HG03039 (cell line): ENCODE data around the gene EFNA4.

Source experiments
- ATAC-seq: cut with Tn5 transposase; IDR thresholded peaks from one replicate; pipeline ENCODE4 v1.9.1; 2021; ENCODE audit warnings: mild to moderate bottlenecking, moderate library complexity; ENCODE audit not compliant: unreplicated experiment

EFNA4 gene

GRCh38 chr1:155063550-155064110 lies at the start of gene EFNA4:
Gene EFNA4 (plus strand): TSS chr1:155063740. CDS start chr1:155063824, 84 bp downstream.
- ATAC-seq: peak; percentile 72

GRCh38 chr1:155014709-155015508 lies 48.6 kb upstream of the EFNA4 start:
- no peak for ATAC-seq

- ATAC-seq: no peak
These were observed 47.9 kb upstream of the EFNA4 start for GRCh38 chr1:155015527-155016230.

GRCh38 chr1:155016231-155016831 lies 47.2 kb upstream of the EFNA4 start:
- no peak for ATAC-seq

GRCh38 chr1:155017041-155017945 lies 46.2 kb upstream of the EFNA4 start:
- peak; percentile 59 for ATAC-seq

- ATAC-seq: no peak
These were observed 45.6 kb upstream of the EFNA4 start for GRCh38 chr1:155017946-155018316.

GRCh38 chr1:155018617-155019348 lies 44.8 kb upstream of the EFNA4 start:
- ATAC-seq: no peak

- ATAC-seq: no peak
These were observed 43.9 kb upstream of the EFNA4 start for GRCh38 chr1:155019377-155020245.

- no peak for ATAC-seq
These were observed 41.2 kb upstream of the EFNA4 start for GRCh38 chr1:155022136-155022926.

- ATAC-seq: no peak
These were observed 40.7 kb upstream of the EFNA4 start for GRCh38 chr1:155022927-155023236.

- ATAC-seq: no peak
These were observed 39.9 kb upstream of the EFNA4 start for GRCh38 chr1:155023627-155024026.

- ATAC-seq: no peak
These were observed 39.2 kb upstream of the EFNA4 start for GRCh38 chr1:155024315-155024714.

- ATAC-seq: no peak
These were observed 37.4 kb upstream of the EFNA4 start for GRCh38 chr1:155026154-155026553.

- no peak for ATAC-seq
These were observed 37.0 kb upstream of the EFNA4 start for GRCh38 chr1:155026588-155026987.

- ATAC-seq: no peak
These were observed 33.9 kb upstream of the EFNA4 start for GRCh38 chr1:155029513-155030242.

- no peak for ATAC-seq
These were observed 33.2 kb upstream of the EFNA4 start for GRCh38 chr1:155030243-155030795.

GRCh38 chr1:155030899-155031298 lies 32.6 kb upstream of the EFNA4 start:
- no peak for ATAC-seq
